HG03457 (cell line): ENCODE results near the gene URAD.

Experiments
- ATAC-seq: cut with Tn5 transposase; IDR thresholded peaks from one replicate; pipeline ENCODE4 v1.9.1; 2021; ENCODE audit warnings: moderate number of reproducible peaks; ENCODE audit not compliant: unreplicated experiment

The URAD gene

GRCh38 chr13:27960362-27961226 lies 27.9 kb downstream of the URAD start:
- ATAC-seq, result no peak

DNA sequence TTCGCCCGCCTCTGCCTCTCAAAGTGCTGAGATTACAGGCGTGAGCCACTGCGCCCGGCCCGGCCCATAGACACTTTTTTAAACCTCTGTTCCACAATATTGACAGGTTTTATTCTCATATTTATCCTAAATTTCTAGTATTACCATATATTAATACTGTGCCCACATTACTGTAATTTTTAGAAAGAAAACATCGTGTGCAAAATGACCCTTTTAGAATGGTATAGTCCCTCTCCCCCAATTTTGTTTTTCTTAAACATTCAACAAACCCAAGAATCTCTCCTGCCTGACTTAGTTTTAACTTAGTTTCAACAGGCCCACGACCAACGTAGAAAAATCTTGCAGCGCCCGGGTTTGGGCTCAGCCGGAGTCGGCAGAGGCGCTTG lies 28.5 kb downstream of the URAD start:
- ATAC-seq, result no peak

GRCh38 chr13:27956576-27957300 lies 31.8 kb downstream of the URAD start:
- ATAC-seq, result no peak

- ATAC-seq, result no peak
Observed at GRCh38 chr13:27955014-27955591, 33.4 kb downstream of the URAD start.

- no peak for ATAC-seq
Observed at GRCh38 chr13:27954406-27954851, 34.1 kb downstream of the URAD start.

- ATAC-seq, result no peak
Observed at GRCh38 chr13:27953676-27954405, 34.7 kb downstream of the URAD start.

- no peak for ATAC-seq
Observed at GRCh38 chr13:27952876-27953675, 35.4 kb downstream of the URAD start.

DNA sequence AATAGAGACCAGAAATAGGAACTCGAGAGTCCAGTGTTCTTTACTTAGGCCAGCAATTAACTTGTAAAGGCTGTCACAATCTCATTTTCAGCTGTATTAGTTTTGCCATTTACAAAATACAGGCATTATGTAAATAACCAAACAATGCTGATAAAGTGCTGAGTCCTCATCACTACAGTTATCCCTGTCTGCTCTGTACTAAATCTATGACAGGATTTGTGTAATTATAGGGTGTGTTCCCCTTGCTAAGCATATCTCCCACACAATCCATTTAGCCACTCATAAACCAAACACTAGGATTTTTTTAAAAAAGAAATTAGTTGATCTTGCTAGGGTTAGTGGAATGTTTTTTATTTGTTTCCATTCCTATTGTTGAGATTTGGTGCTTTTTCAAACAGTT lies 45.5 kb downstream of the URAD start:
- ATAC-seq, result no peak

DNA sequence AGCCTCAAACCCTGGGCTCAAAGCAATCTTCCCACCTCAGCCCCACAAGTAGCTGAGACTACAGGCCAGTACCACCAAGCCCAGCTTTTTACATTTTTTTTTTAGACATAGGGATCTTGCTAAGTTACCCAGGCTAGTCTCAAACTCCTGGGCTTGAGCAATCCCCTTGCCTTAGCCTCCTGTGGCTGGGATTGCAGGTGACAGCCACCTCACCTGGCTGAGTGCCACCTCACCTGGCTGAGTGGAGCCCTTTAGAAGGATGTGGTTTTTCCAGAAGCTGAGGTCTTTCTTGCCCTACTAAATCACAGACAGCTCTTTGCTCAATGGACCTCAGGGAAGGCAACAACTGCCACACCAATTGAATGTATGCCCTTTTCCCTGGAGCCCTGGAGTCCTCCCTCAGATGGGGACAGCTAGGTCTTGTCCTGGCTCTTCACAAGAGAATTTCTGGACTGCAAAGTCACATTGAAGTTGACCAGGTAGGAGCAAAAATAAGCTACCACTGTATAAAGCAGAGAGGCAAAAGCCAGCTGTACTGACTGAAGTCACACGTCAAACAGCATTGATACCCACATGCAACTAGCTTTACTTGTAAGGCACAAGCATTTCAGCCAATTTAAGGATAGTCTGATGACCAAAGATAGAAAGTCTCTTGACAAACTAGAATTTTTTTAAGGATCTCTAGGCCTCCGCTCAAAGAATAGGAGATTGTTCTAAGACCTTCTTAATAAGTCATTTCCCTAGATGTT lies 54.7 kb downstream of the URAD start:
- no peak for ATAC-seq

- no peak for ATAC-seq
Observed at GRCh38 chr13:27933118-27933517, 55.4 kb downstream of the URAD start.

DNA sequence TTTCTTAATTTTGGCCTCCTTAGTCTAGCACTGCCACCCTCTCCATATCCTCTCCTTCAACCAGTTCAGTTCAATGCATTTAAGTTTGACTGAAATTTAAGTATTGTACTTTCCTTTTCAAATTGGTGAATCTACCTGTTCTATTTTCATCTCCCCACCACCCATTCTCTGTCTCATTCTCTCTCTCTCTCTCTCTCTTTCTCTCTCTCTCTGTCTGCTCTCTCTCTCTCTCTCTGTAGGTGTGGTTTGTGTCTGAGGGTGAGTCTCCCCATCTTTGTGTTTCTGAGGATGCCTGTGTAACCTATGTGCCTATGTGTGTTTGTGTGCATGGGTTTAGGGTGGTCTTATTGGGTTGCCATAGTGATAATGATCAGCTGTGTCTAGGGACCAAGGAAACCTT lies 58.6 kb downstream of the URAD start:
- no peak for ATAC-seq

DNA sequence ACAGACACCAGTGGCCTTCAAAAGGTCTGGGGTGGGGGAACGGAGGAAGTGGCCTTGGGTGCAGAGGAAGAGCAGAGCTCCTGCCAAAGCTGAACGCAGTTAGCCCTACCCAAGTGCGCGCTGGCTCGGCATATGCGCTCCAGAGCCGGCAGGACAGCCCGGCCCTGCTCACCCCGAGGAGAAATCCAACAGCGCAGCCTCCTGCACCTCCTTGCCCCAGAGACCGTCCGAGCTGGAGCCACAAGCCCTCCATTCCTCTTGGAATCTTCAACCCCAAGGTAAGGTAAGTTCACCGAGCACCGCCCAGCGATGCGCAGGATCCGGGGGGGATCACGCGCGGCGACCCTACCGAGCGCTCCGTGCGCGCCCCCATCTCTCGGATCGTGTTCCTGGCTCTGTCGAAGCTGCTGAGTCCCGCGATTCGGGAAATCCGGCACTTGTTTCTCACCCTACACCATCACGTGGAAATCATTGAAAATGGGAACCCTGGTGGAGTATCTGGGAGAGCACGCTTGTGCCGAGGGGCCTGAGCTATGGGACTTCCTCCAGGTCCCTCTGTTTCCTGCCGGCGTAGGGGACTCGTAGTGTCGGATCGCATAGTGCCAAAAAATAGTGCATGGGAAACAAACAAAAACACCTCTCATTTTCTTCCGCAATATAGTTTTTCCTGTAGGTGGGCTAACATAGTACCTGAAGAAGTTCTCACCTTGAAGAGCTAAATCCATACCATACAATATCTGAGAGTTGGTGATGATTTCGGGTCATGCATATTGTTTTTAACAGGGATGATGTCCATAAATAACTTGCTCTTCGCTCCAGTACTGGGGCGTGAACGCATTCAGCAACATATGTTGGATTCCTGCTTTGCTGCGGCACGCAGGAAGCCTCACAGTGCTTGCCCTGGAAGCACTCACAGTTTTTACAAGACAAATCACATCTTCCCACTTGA lies 59.4 kb downstream of the URAD start:
- no peak for ATAC-seq

- no peak for ATAC-seq
Observed at GRCh38 chr13:27928353-27928804, 60.1 kb downstream of the URAD start.
